IPS-20b (cell line): ENCODE results near the gene RGMA.

Experiments
- H3K27ac ChIP-seq: one replicate; pipeline ENCODE4 v1.5.1; 2013; ENCODE audit warnings: low read length
- H3K27me3 ChIP-seq: 2 replicates; pipeline ENCODE4 v1.6.1; 2013; ENCODE audit warnings: mild to moderate bottlenecking, low read length, inconsistent platforms; ENCODE audit not compliant: insufficient read depth
- H3K36me3 ChIP-seq: 2 replicates; pipeline ENCODE4 v1.6.1; 2013; ENCODE audit warnings: low read depth, mild to moderate bottlenecking, inconsistent platforms, low read length, moderate library complexity; ENCODE audit not compliant: insufficient read depth
- H3K4me1 ChIP-seq: 2 replicates; pipeline ENCODE4 v1.6.1; 2013; ENCODE audit warnings: mild to moderate bottlenecking, control low read depth, inconsistent platforms, low read length, moderate library complexity; ENCODE audit not compliant: insufficient read depth
- H3K4me3 ChIP-seq: 2 replicates; pipeline ENCODE4 v1.5.1; 2013; ENCODE audit warnings: mild to moderate bottlenecking, low read length, inconsistent platforms
- H3K9ac ChIP-seq: 2 replicates; pipeline ENCODE4 v1.6.1; 2013; ENCODE audit warnings: low read depth, mild to moderate bottlenecking, inconsistent platforms, low read length, moderate library complexity
- H3K9me3 ChIP-seq: 2 replicates; pipeline ENCODE4 v1.6.1; 2013; ENCODE audit warnings: mild to moderate bottlenecking, low read depth, low read length, inconsistent platforms; ENCODE audit not compliant: insufficient read depth

The RGMA gene

GRCh38 chr15:93121973-93122910 is 33.2 kb upstream of the RGMA start:
- Histone ChIP-seq H3K9ac (no peak overlapping the region), H3K4me3 (no peak overlapping the region), H3K27me3 (no peaks in the 10 kb centered on the region), H3K27ac (no peak overlapping the region), H3K36me3 (no peaks in the 10 kb centered on the region), H3K4me1 (no peaks in the 10 kb centered on the region), H3K9me3 (no peaks in the 10 kb centered on the region)

GRCh38 chr15:93121107-93121506 is 32.1 kb upstream of the RGMA start:
- Histone ChIP-seq H3K36me3 (no peaks in the 10 kb centered on the region), H3K27me3 (no peaks in the 10 kb centered on the region; the same call in 1 of the 2 replicates), H3K9ac (no peak overlapping the region), H3K9me3 (no peaks in the 10 kb centered on the region), H3K4me1 (no peaks in the 10 kb centered on the region), H3K4me3 (no peak overlapping the region), H3K27ac (no peak overlapping the region)

GRCh38 chr15:93118904-93119303 is 29.9 kb upstream of the RGMA start:
- H3K9me3 ChIP-seq: no peaks in the 10 kb centered on the region
- no peaks in the 10 kb centered on the region for H3K4me1 ChIP-seq
- no peak overlapping the region for H3K4me3 ChIP-seq
- no peak overlapping the region for H3K9ac ChIP-seq
- no peak overlapping the region for H3K27ac ChIP-seq
- H3K27me3 ChIP-seq: no peaks in the 10 kb centered on the region; the same call in 1 of the 2 replicates
- no peaks in the 10 kb centered on the region for H3K36me3 ChIP-seq

- Histone ChIP-seq H3K9ac (no peak overlapping the region), H3K27me3 (peaks cover 33% of the 10 kb centered on the region), H3K9me3 (no peaks in the 10 kb centered on the region)
Measured at GRCh38 chr15:93111451-93111850, 22.4 kb upstream of the RGMA start.

GRCh38 chr15:93110502-93111040 is 21.6 kb upstream of the RGMA start:
- Histone ChIP-seq H3K27ac (no peak overlapping the region), H3K36me3 (no peaks in the 10 kb centered on the region), H3K4me3 (no peak overlapping the region), H3K9ac (no peak overlapping the region), H3K9me3 (no peaks in the 10 kb centered on the region), H3K4me1 (peaks cover 15% of the 10 kb centered on the region; the same call in 1 of the 2 replicates), H3K27me3 (peaks cover 33% of the 10 kb centered on the region)

More at GRCh38 chr15:93111451-93111850, 22.4 kb upstream of the RGMA start:
- H3K36me3 ChIP-seq: no peaks in the 10 kb centered on the region
- H3K4me3 ChIP-seq: no peak overlapping the region
- H3K27ac ChIP-seq: no peak overlapping the region
- H3K4me1 ChIP-seq: peaks cover 8% of the 10 kb centered on the region; the same call in 1 of the 2 replicates

GRCh38 chr15:93109336-93110102 is 20.5 kb upstream of the RGMA start:
- H3K27me3 ChIP-seq: peaks cover 33% of the 10 kb centered on the region
- H3K36me3 ChIP-seq: no peaks in the 10 kb centered on the region
- H3K27ac ChIP-seq: no peak overlapping the region
- peaks cover 24% of the 10 kb centered on the region for H3K4me1 ChIP-seq
- peak overlapping the region; percentile 21; the same call in 1 of the 2 replicates for H3K9ac ChIP-seq
- peak overlapping the region; percentile 56; the same call in 1 of the 2 replicates for H3K4me3 ChIP-seq
- no peaks in the 10 kb centered on the region for H3K9me3 ChIP-seq

- Histone ChIP-seq H3K27me3 (peaks cover 33% of the 10 kb centered on the region), H3K36me3 (no peaks in the 10 kb centered on the region), H3K4me1 (peaks cover 29% of the 10 kb centered on the region), H3K27ac (no peak overlapping the region), H3K9me3 (no peaks in the 10 kb centered on the region), H3K4me3 (no peak overlapping the region), H3K9ac (no peak overlapping the region)
Measured at GRCh38 chr15:93107646-93108045, 18.6 kb upstream of the RGMA start.

- Histone ChIP-seq H3K9me3 (no peaks in the 10 kb centered on the region), H3K4me1 (peaks cover 29% of the 10 kb centered on the region), H3K27me3 (peaks cover 28% of the 10 kb centered on the region), H3K36me3 (no peaks in the 10 kb centered on the region), H3K9ac (no peak overlapping the region), H3K27ac (no peak overlapping the region), H3K4me3 (peak overlapping the region; percentile 29; the same call in 1 of the 2 replicates)
Measured at GRCh38 chr15:93105485-93105884, 16.5 kb upstream of the RGMA start.

- H3K9ac ChIP-seq: no peak overlapping the region
- peaks cover 23% of the 10 kb centered on the region for H3K4me1 ChIP-seq
- H3K36me3 ChIP-seq: no peaks in the 10 kb centered on the region
- no peak overlapping the region for H3K4me3 ChIP-seq
- peaks cover 11% of the 10 kb centered on the region for H3K27me3 ChIP-seq
- no peak overlapping the region for H3K27ac ChIP-seq
- H3K9me3 ChIP-seq: no peaks in the 10 kb centered on the region
Measured at GRCh38 chr15:93103823-93104222, 14.8 kb upstream of the RGMA start.

GRCh38 chr15:93102211-93102610 is 13.2 kb upstream of the RGMA start:
- Histone ChIP-seq H3K36me3 (no peaks in the 10 kb centered on the region), H3K4me1 (peaks cover 20% of the 10 kb centered on the region), H3K27ac (no peak overlapping the region), H3K27me3 (no peaks in the 10 kb centered on the region), H3K4me3 (no peak overlapping the region), H3K9ac (no peak overlapping the region), H3K9me3 (no peaks in the 10 kb centered on the region)

- H3K4me1 ChIP-seq: peaks cover 6% of the 10 kb centered on the region; the same call in 1 of the 2 replicates
- H3K27me3 ChIP-seq: peaks cover 50% of the 10 kb centered on the region
- no peak overlapping the region for H3K9ac ChIP-seq
- H3K27ac ChIP-seq: no peak overlapping the region
- H3K4me3 ChIP-seq: no peak overlapping the region
- no peaks in the 10 kb centered on the region for H3K36me3 ChIP-seq
- H3K9me3 ChIP-seq: no peaks in the 10 kb centered on the region
Measured at GRCh38 chr15:93093765-93094164, 4.8 kb upstream of the RGMA start.
